Measurements from ENCODE around the gene RESF1. TPM values are rescaled to one million over a fixed set of nuclear protein-coding genes. Genes with fewer than 3 reads are reported as not detected.

Gene RESF1
- total RNA-seq, 1 donor from 2014 or later = 113 TPM

DNA sequence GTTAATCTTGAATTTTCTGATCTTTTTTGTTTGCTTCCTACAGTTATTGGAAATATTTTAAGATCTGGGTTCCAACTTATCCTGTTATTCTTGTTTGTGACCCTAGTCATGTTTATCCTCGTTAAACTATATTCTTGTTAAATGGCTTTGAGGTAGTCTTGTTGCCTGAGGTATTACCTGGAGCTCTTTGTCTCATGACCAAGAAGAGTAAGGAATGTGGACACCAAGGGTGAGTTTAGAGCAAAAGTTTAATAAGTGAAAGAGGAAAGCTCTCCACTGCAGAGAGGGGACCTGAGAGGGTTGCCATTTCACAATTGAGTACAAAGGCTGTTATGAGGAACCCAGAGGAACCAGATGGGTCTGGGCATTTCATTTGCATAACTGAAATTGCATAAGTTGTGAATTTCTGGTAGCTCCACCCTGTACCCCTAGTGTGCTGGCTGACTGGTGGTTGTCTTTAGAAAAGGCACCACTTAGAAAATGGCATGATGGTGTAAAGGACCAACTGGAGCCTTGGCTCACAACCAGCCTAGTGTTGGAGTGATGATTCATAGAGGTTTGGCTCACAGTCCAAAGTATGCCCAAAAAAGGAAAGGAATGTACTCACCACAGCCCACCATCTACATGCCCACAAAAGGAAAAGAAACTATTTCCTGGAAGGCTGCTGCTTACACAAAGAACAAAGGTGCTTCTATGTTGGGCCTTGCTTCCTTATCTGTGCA, 36.7 kb upstream of the RESF1 start:
- TF ChIP-seq, protein P1, sequence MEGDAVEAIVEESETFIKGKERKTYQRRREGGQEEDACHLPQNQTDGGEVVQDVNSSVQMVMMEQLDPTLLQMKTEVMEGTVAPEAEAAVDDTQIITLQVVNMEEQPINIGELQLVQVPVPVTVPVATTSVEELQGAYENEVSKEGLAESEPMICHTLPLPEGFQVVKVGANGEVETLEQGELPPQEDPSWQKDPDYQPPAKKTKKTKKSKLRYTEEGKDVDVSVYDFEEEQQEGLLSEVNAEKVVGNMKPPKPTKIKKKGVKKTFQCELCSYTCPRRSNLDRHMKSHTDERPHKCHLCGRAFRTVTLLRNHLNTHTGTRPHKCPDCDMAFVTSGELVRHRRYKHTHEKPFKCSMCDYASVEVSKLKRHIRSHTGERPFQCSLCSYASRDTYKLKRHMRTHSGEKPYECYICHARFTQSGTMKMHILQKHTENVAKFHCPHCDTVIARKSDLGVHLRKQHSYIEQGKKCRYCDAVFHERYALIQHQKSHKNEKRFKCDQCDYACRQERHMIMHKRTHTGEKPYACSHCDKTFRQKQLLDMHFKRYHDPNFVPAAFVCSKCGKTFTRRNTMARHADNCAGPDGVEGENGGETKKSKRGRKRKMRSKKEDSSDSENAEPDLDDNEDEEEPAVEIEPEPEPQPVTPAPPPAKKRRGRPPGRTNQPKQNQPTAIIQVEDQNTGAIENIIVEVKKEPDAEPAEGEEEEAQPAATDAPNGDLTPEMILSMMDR (IDR thresholded peaks at IDR 0.05) = no peak
- TF ChIP-seq EZH2 (IDR thresholded peaks at IDR 0.05) = no peak
- H3K27ac ChIP-seq = no peak overlapping the region
- Mint-ChIP-seq H3K4me3 (no peak overlapping the region), H3K36me3 (peaks cover 5% of the 10 kb centered on the region), H3K4me1 (no peaks in the 10 kb centered on the region), H3K27me3 (ENCODE audit: insufficient read depth, low read depth) (no peaks in the 10 kb centered on the region), H3K27ac (no peak overlapping the region), H3K9me3 (peaks cover 25% of the 10 kb centered on the region)
- no peaks in the 10 kb centered on the region for H3K27me3 ChIP-seq
- H3K4me3 ChIP-seq = no peak overlapping the region
- H4K20me1 ChIP-seq (ENCODE audit: low read depth) = no peaks in the 10 kb centered on the region
- DNase-seq (ENCODE audit: low spot score) = no peak
- H3F3A ChIP-seq (ENCODE audit: low read depth) = peaks cover 3% of the 10 kb centered on the region
- no peaks in the 10 kb centered on the region for H3K36me3 ChIP-seq
- H3K9me3 ChIP-seq (ENCODE audit: low read depth) = no peaks in the 10 kb centered on the region
- H3K4me1 ChIP-seq = peaks cover 4% of the 10 kb centered on the region
- no peak overlapping the region for H3K9ac ChIP-seq
- no peak overlapping the region for H2AFZ ChIP-seq (replicated peaks)
- H3K4me2 ChIP-seq = no peak overlapping the region
- no peaks in the 10 kb centered on the region for H3K79me2 ChIP-seq (ENCODE audit: low read depth)

DNA sequence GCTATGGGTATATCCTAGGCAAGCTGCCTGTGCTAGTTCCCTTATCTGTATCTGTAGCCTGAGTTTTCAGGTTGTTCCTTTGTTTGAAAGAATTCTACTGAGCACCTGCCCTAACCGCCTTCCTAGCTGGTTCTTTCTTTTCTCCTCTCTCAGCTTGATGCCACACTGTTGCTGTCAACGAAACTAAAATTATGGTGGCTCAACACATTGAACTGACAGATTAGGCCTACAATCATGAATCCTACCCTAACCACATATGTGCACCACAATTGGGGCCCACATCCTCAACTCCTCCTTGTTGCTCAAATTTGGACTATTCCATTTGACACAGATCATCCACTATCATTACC, 36.2 kb upstream of the RESF1 start:
- Histone ChIP-seq H3K4me2 (no peak overlapping the region), H3K27me3 (no peaks in the 10 kb centered on the region), H3F3A (ENCODE audit: low read depth) (no peaks in the 10 kb centered on the region), H3K4me3 (no peak overlapping the region), H3K4me1 (no peaks in the 10 kb centered on the region), H2AFZ (replicated peaks) (no peak overlapping the region), H3K36me3 (no peaks in the 10 kb centered on the region), H3K9ac (no peak overlapping the region), H3K9me3 (ENCODE audit: low read depth) (no peaks in the 10 kb centered on the region), H3K79me2 (ENCODE audit: low read depth) (no peaks in the 10 kb centered on the region), H3K27ac (no peak overlapping the region), H4K20me1 (ENCODE audit: low read depth) (no peaks in the 10 kb centered on the region)
- Mint-ChIP-seq H3K9me3 (peaks cover 27% of the 10 kb centered on the region), H3K4me1 (no peaks in the 10 kb centered on the region), H3K27ac (no peak overlapping the region), H3K36me3 (peaks cover 5% of the 10 kb centered on the region), H3K27me3 (ENCODE audit: insufficient read depth, low read depth) (no peaks in the 10 kb centered on the region), H3K4me3 (no peak overlapping the region)
- TF ChIP-seq, protein P1 (IDR thresholded peaks at IDR 0.05) = no peak
- TF ChIP-seq EZH2 (IDR thresholded peaks at IDR 0.05) (no peak), EZH2phosphoT487 (IDR thresholded peaks at IDR 0.05) (no peak)
- no peak for DNase-seq (ENCODE audit: low spot score)

DNA sequence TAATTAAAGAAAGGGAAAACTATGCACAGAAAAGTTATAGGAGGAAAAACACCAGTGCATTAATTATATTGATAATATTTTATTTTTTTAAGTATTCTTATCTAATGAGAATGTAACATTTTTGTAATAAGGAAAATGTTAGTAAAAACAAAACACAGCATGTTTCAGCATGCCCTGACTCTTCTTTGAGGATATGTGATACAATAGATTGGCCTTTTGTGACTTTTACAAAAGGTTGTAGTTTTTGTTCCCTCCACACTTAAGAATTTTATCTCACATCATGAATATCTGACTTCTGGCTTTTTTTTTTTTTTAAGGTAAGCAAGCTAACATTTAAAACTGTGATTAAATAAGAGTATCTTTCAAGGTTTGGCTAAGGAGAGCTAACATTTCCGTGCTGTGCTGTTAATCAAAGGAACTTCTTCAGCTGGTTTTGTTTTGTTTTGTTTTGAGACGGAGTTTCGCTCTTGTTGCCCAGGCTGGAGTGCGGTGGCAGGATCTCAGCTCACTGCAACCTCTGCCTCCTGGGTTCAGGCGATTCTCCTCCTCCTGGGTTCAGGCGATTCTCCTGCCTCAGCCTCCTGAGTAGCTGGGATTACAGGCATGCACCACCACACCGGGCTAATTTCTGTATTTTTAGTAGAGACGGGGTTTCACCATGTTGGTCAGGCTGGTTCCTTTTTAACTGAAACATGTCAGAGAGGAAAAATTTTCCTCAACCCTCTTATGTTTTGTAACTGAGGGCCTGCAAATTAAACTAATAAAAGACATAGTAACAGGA, 30.8 kb upstream of the RESF1 start:
- Histone ChIP-seq H3K9ac (no peak overlapping the region), H3F3A (ENCODE audit: low read depth) (no peaks in the 10 kb centered on the region), H4K20me1 (ENCODE audit: low read depth) (no peaks in the 10 kb centered on the region), H3K4me1 (no peaks in the 10 kb centered on the region), H3K4me3 (no peak overlapping the region), H3K27ac (no peak overlapping the region), H3K79me2 (ENCODE audit: low read depth) (no peaks in the 10 kb centered on the region), H2AFZ (replicated peaks) (no peak overlapping the region), H3K36me3 (no peaks in the 10 kb centered on the region), H3K4me2 (no peak overlapping the region), H3K9me3 (ENCODE audit: low read depth) (no peaks in the 10 kb centered on the region), H3K27me3 (no peaks in the 10 kb centered on the region)
- TF ChIP-seq, protein P1 (IDR thresholded peaks at IDR 0.05) = no peak
- TF ChIP-seq EZH2phosphoT487 (IDR thresholded peaks at IDR 0.05) (no peak), EZH2 (IDR thresholded peaks at IDR 0.05) (no peak)
- H3K4me1 Mint-ChIP-seq = no peaks in the 10 kb centered on the region
- no peaks in the 10 kb centered on the region for H3K27me3 Mint-ChIP-seq (ENCODE audit: insufficient read depth, low read depth)
- no peak for DNase-seq (ENCODE audit: low spot score)
- H3K27ac Mint-ChIP-seq = no peak overlapping the region
- no peak overlapping the region for H3K4me3 Mint-ChIP-seq
- H3K36me3 Mint-ChIP-seq = peaks cover 1% of the 10 kb centered on the region
- H3K9me3 Mint-ChIP-seq = peaks cover 13% of the 10 kb centered on the region

All from neural progenitor cell (in vitro differentiated cells).